K562 (cell line): ENCODE measurements around the gene KAT2B. TPM values are rescaled to one million over a fixed set of nuclear protein-coding genes. Genes with fewer than 3 reads are reported as not detected.

ENCODE experiments used
- ATAC-seq: fragments of 200-7000 bp; cut with Tn5 transposase; 3 replicates; pipeline ENCODE4 v1.9.1; 2020; ENCODE audit warnings: moderate library complexity
- BruUV-seq: library from RNA; stranded (reverse); fragments of 400-500 nt; replicated peaks from 2 replicates; lab custom pipeline; 2021; lab: Mats Ljungman, UMichigan
- CTCF ChIA-PET: fragments of 300-600 bp; formaldehyde crosslinking; extraction: SDS; loops from one replicate; lab custom pipeline; 2021; ENCODE audit warnings: low intra/inter-chr PET ratio; lab: Yijun Ruan, JAX
- POLR2A ChIA-PET: fragments of 300-600, 350-650 bp; sonication (Branson Sonifier 250); formaldehyde crosslinking; extraction: SDS; loops from one replicate; lab custom pipeline; 2021; ENCODE audit warnings: antibody characterized with exemption, inconsistent platforms; lab: Yijun Ruan, JAX
- DNase-seq, 4 experiments: peaks; one replicate each; pipeline versions ENCODE4 v3.0.0 to v3.0.0-alpha.2; 2011 to 2018; ENCODE audit warnings: low spot score in 3 of 4, mixed read lengths in 3 of 4; ENCODE audit errors: extremely low read depth in 1 of 4
- FAIRE-seq: peaks from 2 replicates; lab custom pipeline; 2011; peaks lifted over from hg19 to GRCh38; lab: Jason Lieb, UNC
- H2AFZ ChIP-seq: 2 replicates; pipeline ENCODE4 v1.6.0; 2011; ENCODE audit warnings: low read depth, low read length, control low read depth, inconsistent platforms
- H3K27ac ChIP-seq: fragments of 200-600 bp; 3 replicates; pipeline ENCODE4 v1.8.0; 2011; ENCODE audit warnings: low read depth, mild to moderate bottlenecking, control low read depth, inconsistent platforms, low read length, moderate library complexity, mixed read lengths; ENCODE audit errors: extremely low read depth
- H3K27me3 ChIP-seq, 2 experiments: fragments of 300-600 bp in 1 of 2; 2 replicates in 1 of 2; 3 replicates in 1 of 2; pipeline versions ENCODE4 v1.6.0 to v1.8.0; 2011; ENCODE audit warnings: inconsistent platforms in 2 of 2, low read length in 2 of 2, mild to moderate bottlenecking in 1 of 2, mixed read lengths in 1 of 2, moderate library complexity in 1 of 2; ENCODE audit not compliant: control insufficient read depth in 2 of 2, insufficient read depth in 2 of 2
- H3K36me3 ChIP-seq: fragments of 300-600 bp; 3 replicates; pipeline ENCODE4 v1.8.0; 2011; ENCODE audit warnings: mild to moderate bottlenecking, low read length, inconsistent platforms; ENCODE audit not compliant: control insufficient read depth, insufficient read depth
- H3K4me1 ChIP-seq, 2 experiments: fragments of 200-600 bp in 1 of 2; replicated peaks in 1 of 2; 2 replicates in 1 of 2; 3 replicates in 1 of 2; pipeline versions ENCODE4 v1.5.1 to v1.8.0; 2011; ENCODE audit warnings: inconsistent platforms in 2 of 2, low read length in 2 of 2, mild to moderate bottlenecking in 1 of 2, mixed read lengths in 1 of 2, moderate library complexity in 1 of 2; ENCODE audit not compliant: control insufficient read depth in 2 of 2, insufficient read depth in 2 of 2
- H3K4me2 ChIP-seq: 2 replicates; pipeline ENCODE4 v1.6.1; 2011; ENCODE audit warnings: low read length, control low read depth, inconsistent platforms, mixed read lengths; ENCODE audit not compliant: insufficient read depth
- H3K4me3 ChIP-seq: fragments of 200-600 bp; sonication (generic), shearing (Covaris generic); 2 replicates; pipeline ENCODE4 v1.5.1; 2016; ENCODE audit warnings: control low read depth, inconsistent platforms
- H3K79me2 ChIP-seq: fragments of 200-600 bp; 3 replicates; pipeline ENCODE4 v1.8.0; 2011; ENCODE audit warnings: low read length, inconsistent platforms; ENCODE audit not compliant: control insufficient read depth, insufficient read depth
- H3K9ac ChIP-seq, 2 experiments: 2 replicates each; pipeline versions ENCODE4 v1.6.0 to v1.6.1; 2011; ENCODE audit warnings: low read depth in 2 of 2, low read length in 2 of 2, control low read depth in 1 of 2, inconsistent platforms in 1 of 2, mild to moderate bottlenecking in 1 of 2, mixed read lengths in 1 of 2; ENCODE audit not compliant: insufficient read depth in 1 of 2
- H3K9me1 ChIP-seq: one replicate; pipeline ENCODE4 v1.6.0; 2011; ENCODE audit warnings: inconsistent platforms, mild to moderate bottlenecking, low read length, moderate library complexity; ENCODE audit not compliant: control insufficient read depth, insufficient read depth
- H3K9me3 ChIP-seq: replicated peaks from 2 replicates; pipeline ENCODE4 v1.5.1; 2011; ENCODE audit warnings: low read depth, low read length, inconsistent platforms; ENCODE audit not compliant: control insufficient read depth, insufficient read depth
- H4K20me1 ChIP-seq: replicated peaks from 2 replicates; pipeline ENCODE4 v1.6.1; 2011; ENCODE audit warnings: low read length, inconsistent platforms, mixed read lengths; ENCODE audit not compliant: control insufficient read depth, insufficient read depth
- FOXA3 ChIP-seq, 2 experiments: fragments of 450-650 bp in 1 of 2; sonication (generic) in 1 of 2; formaldehyde crosslinking; IDR thresholded peaks in 1 of 2; conservative IDR thresholded peaks in 1 of 2; 2 replicates each; pipeline versions ENCODE4 v1.4.0 to v1.8.0; 2020 to 2022; ENCODE audit warnings: mild to moderate bottlenecking in 2 of 2, missing genetic modification reagents in 1 of 2
- HCFC1 ChIP-seq: IDR thresholded peaks from 2 replicates; pipeline ENCODE4 v1.6.1; 2012; ENCODE audit warnings: low read depth, low read length, improper control_type of control experiment
- HLTF ChIP-seq: fragments of 450-650 bp; IDR thresholded peaks from 2 replicates; pipeline ENCODE4 v1.6.1; 2016
- HSF4 ChIP-seq: fragments of 250-450 bp; sonication (Bioruptor Pico); IDR thresholded peaks from 2 replicates; pipeline ENCODE4 v2.1.2; 2022; ENCODE audit warnings: mild to moderate bottlenecking, moderate library complexity, borderline replicate concordance
- MEIS2 ChIP-seq: fragments of 450-650 bp; IDR thresholded peaks from 2 replicates; pipeline ENCODE4 v1.6.1; 2014; ENCODE audit warnings: mild to moderate bottlenecking; ENCODE audit not compliant: partially characterized antibody
- MTA2 ChIP-seq: fragments of 450-650 bp; IDR thresholded peaks from 2 replicates; pipeline ENCODE4 v1.6.1; 2016; ENCODE audit warnings: low read depth
- NCOA1 ChIP-seq: fragments of 450-650 bp; IDR thresholded peaks from 2 replicates; pipeline ENCODE4 v1.6.1; 2016; ENCODE audit warnings: low read depth
- NFYB ChIP-seq: IDR thresholded peaks from 2 replicates; pipeline ENCODE4 v1.6.1; 2011; ENCODE audit warnings: mild to moderate bottlenecking, moderate library complexity; ENCODE audit not compliant: insufficient read length; ENCODE audit errors: extremely low read depth
- NR4A1 ChIP-seq, 2 experiments: fragments of 250-450 bp in 1 of 2; fragments of 450-650 bp in 1 of 2; sonication (Bioruptor Pico) in 1 of 2; IDR thresholded peaks; 2 replicates each; pipeline versions ENCODE4 v1.4.0 to v1.6.1; 2016 to 2020; ENCODE audit warnings: mild to moderate bottlenecking in 2 of 2, missing compliant biosample characterization in 1 of 2, missing genetic modification characterization in 1 of 2, moderate library complexity in 1 of 2
- PYGO2 ChIP-seq: fragments of 450-650 bp; IDR thresholded peaks from 2 replicates; pipeline ENCODE4 v1.6.1; 2016; ENCODE audit warnings: mild to moderate bottlenecking, missing genetic modification characterization, moderate library complexity, missing compliant biosample characterization
- RAD51 ChIP-seq: fragments of 450-650 bp; IDR thresholded peaks from 2 replicates; pipeline ENCODE4 v1.7.1; 2016; ENCODE audit warnings: low read depth, mild to moderate bottlenecking, borderline replicate concordance
- TEAD4 ChIP-seq, 2 experiments: sonication (generic) in 1 of 2; formaldehyde crosslinking in 1 of 2; IDR thresholded peaks; 2 replicates each; pipeline versions ENCODE4 v1.6.1 to v1.8.0; 2012 to 2022; ENCODE audit warnings: borderline replicate concordance in 1 of 2, inconsistent platforms in 1 of 2, low read length in 1 of 2, mild to moderate bottlenecking in 1 of 2, missing genetic modification reagents in 1 of 2
- ZNF274 ChIP-seq: IDR thresholded peaks from 2 replicates; pipeline ENCODE4 v1.6.1; 2011; ENCODE audit warnings: low read depth, mild to moderate bottlenecking, low read length, moderate library complexity, borderline replicate concordance
- WGBS: fragments of 100-300 bp; shearing (Covaris generic); methylation state at CpG from one replicate; pipeline ENCODE4 v1.1.6; 2016; ENCODE audit warnings: low coverage, mixed read lengths; ENCODE audit not compliant: insufficient coverage; ENCODE audit errors: missing lambda C conversion rate; 5-methylcytosine and 5-hydroxymethylcytosine counted together
- in situ Hi-C: fragments of 300-500 bp; cut with MboI; formaldehyde crosslinking; loops from 4 replicates; pipeline ENCODE4 v1.15.0; 2018; ENCODE audit warnings: inconsistent platforms, mixed read lengths
- intact Hi-C: fragments of 100-400 bp; cut with micrococcal nuclease; formaldehyde crosslinking; loops from 2 replicates; pipeline ENCODE4 v1.14.2; 2022
- polyA plus RNA-seq, 8 experiments: library from polyadenylated mRNA; depleted of rRNA in 4 of 8; stranded (reverse) in 5 of 8; unstranded in 3 of 8; fragments of >200 nt; fragmentation: Nextera tagmentation in 2 of 8; fragmentation: Illumina TruSeq in 1 of 8; extraction: Ambion mirVana in 2 of 8; extraction: Trizol in 1 of 8; gene quantifications; 2 replicates each; pipeline versions ENCODE4 v1.2.1 to v1.2.3, GENCODE V29; 2011 to 2014; ENCODE audit warnings: inconsistent platforms in 1 of 8, missing spikeins in 1 of 8
- total RNA-seq, 7 experiments: library from RNA; depleted of rRNA in 6 of 7; stranded (reverse); fragments of >200 nt in 6 of 7; fragmentation: Illumina TruSeq in 2 of 7; extraction: Trizol in 2 of 7; gene quantifications; 2 replicates each; pipeline versions ENCODE4 v1.2.1 to v1.2.3, GENCODE V29; 2011 to 2021; ENCODE audit warnings: low replicate concordance in 1 of 7
- TF ChIP-seq, protein P1 (sequence below): fragments of 450-650 bp; IDR thresholded peaks from 2 replicates; pipeline ENCODE4 v1.6.1; 2017; ENCODE audit warnings: antibody characterized with exemption, mild to moderate bottlenecking

The KAT2B gene
- total and polyA plus RNA-seq, 9 of the 15 experiments (the other 6 are each of a cell fraction or from before 2014, with no cell fraction given) = 3.3 to 14.9 (median 12.2) TPM

DNA sequence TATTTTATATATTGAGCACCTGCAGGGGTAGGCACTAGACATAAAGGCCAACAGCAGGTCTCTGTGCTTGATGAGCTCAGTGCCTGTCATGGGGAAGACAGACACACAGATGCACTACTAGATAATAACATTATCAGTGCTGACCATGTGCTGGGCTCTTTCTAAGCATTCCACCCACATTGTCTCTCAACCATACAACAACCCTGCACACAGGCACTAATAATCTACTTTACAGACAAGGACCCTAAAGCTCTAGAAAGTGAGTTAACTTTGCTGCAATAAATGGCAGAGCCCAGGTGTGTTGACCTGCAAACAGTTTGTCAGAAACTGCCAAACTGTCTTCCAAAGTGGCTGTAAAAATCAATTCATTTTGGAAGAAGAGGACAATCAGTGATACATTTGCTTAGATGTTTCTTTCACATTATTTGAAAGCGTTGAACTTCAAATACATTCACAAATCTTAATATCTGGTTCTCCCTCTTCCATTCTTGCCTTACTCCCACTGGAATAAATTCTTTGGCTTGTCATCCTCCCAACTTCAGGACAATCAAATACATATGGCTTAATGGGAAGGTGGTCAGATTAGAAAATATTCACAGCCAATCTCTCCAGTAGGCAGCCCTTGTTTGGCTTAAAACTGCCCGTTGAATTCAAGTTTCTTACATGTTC lies 17.2 kb upstream of the KAT2B start:
- Histone ChIP-seq H3K4me1 (peaks cover 15 to 24% of the 10 kb centered on the region in 2 experiments; a peak in 4 of 5 replicates), H3K4me3 (no peak overlapping the region), H3K9me3 (no peaks in the 10 kb centered on the region), H4K20me1 (no peaks in the 10 kb centered on the region), H3K36me3 (no peaks in the 10 kb centered on the region), H3K27me3 (no peaks in the 10 kb centered on the region), H3K9ac (peak overlapping the region in 1 of 2 experiments; percentile 54; a peak in 2 of 4 replicates), H3K4me2 (peak overlapping the region; percentile 54), H3K79me2 (no peaks in the 10 kb centered on the region), H2AFZ (peak overlapping the region; percentile 82), H3K9me1 (no peaks in the 10 kb centered on the region), H3K27ac (peak overlapping the region; percentile 66)
- WGBS = 7% methylated on average over 2 of the region's 2 CpGs
- no TSS peak for BruUV-seq
- intact Hi-C loops (loop anchor here (1.0 to 5.0 kb wide), 2 partner anchors 18 to 76 kb away; partner anchors contain the start of gene RAB5A), in situ Hi-C loops (no loop called here)
- ChIA-PET POLR2A (interaction anchor here (0.5 to 3.6 kb wide), 17 partner anchors 9 to 319 kb away, joined by 3 to 15 read pairs (median 4); partner anchors contain the start of gene RAB5A), CTCF (no interaction called here)
- peak; percentile 83 to 96 (median 90) for DNase-seq
- ATAC-seq = peak; percentile 94
- FAIRE-seq = peak; percentile 96
- TF ChIP-seq HCFC1 (0 out of 2 replicates have a peak, but pooled peaks have one; percentile 26), FOXA3 (CRISPR knock-in tag; conservative IDR thresholded peaks at IDR 0.05 in 1 of 2, IDR thresholded peaks at IDR 0.05 in 1 of 2) (no peak), MTA2 (peak; percentile 99), NCOA1 (peak; percentile 81), NR4A1 (CRISPR knock-in tag; IDR thresholded peaks at IDR 0.05) (no peak), NR4A1 (tag; IDR thresholded peaks at IDR 0.05) (peak; percentile 81), PYGO2 (tag) (peak; percentile 84), TEAD4 (IDR thresholded peaks at IDR 0.05; ENCODE audit: low read length) (peak; percentile 99), TEAD4 (CRISPR knock-in tag; IDR thresholded peaks at IDR 0.05; ENCODE audit: borderline replicate concordance) (no peak), ZNF274 (peak; percentile 74), RAD51 (0 out of 2 replicates have a peak, but pooled peaks have one; percentile 12), NFYB (no peak), MEIS2 (peak; percentile 99), HLTF (0 out of 2 replicates have a peak, but pooled peaks have one; percentile 29), HSF4 (CRISPR knock-in tag) (no peak)
- TF ChIP-seq, protein P1, sequence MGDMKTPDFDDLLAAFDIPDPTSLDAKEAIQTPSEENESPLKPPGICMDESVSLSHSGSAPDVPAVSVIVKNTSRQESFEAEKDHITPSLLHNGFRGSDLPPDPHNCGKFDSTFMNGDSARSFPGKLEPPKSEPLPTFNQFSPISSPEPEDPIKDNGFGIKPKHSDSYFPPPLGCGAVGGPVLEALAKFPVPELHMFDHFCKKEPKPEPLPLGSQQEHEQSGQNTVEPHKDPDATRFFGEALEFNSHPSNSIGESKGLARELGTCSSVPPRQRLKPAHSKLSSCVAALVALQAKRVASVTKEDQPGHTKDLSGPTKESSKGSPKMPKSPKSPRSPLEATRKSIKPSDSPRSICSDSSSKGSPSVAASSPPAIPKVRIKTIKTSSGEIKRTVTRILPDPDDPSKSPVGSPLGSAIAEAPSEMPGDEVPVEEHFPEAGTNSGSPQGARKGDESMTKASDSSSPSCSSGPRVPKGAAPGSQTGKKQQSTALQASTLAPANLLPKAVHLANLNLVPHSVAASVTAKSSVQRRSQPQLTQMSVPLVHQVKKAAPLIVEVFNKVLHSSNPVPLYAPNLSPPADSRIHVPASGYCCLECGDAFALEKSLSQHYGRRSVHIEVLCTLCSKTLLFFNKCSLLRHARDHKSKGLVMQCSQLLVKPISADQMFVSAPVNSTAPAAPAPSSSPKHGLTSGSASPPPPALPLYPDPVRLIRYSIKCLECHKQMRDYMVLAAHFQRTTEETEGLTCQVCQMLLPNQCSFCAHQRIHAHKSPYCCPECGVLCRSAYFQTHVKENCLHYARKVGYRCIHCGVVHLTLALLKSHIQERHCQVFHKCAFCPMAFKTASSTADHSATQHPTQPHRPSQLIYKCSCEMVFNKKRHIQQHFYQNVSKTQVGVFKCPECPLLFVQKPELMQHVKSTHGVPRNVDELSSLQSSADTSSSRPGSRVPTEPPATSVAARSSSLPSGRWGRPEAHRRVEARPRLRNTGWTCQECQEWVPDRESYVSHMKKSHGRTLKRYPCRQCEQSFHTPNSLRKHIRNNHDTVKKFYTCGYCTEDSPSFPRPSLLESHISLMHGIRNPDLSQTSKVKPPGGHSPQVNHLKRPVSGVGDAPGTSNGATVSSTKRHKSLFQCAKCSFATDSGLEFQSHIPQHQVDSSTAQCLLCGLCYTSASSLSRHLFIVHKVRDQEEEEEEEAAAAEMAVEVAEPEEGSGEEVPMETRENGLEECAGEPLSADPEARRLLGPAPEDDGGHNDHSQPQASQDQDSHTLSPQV = peak; percentile 44; the same call in 1 of the 2 replicates
